Nephron (organoid): ENCODE results near the gene UBE2F.
"Not testable (repeated sequence)": the region's sequence is repeated elsewhere in the genome, so short reads cannot be mapped to it uniquely, and the experiment has no call there.

Source experiments
- H3K27ac Mint-ChIP-seq, 3 experiments: 2 replicates each; pipeline ENCODE4 v1.8.0; 2020; ENCODE audit warnings: mixed read lengths in 3 of 3, mild to moderate bottlenecking in 2 of 3, moderate library complexity in 1 of 3
- H3K27me3 Mint-ChIP-seq: 2 replicates; pipeline ENCODE4 v1.8.0; 2021; ENCODE audit warnings: low read depth, mild to moderate bottlenecking, moderate library complexity, mixed read lengths
- H3K36me3 Mint-ChIP-seq: 2 replicates; pipeline ENCODE4 v1.8.0; 2020; ENCODE audit warnings: low read depth, mixed read lengths
- H3K4me1 Mint-ChIP-seq: 2 replicates; pipeline ENCODE4 v1.8.0; 2020; ENCODE audit warnings: mixed read lengths
- H3K4me3 Mint-ChIP-seq, 3 experiments: 2 replicates each; pipeline ENCODE4 v1.8.0; 2020; ENCODE audit warnings: mild to moderate bottlenecking in 3 of 3, mixed read lengths in 3 of 3, moderate library complexity in 2 of 3
- H3K9me3 Mint-ChIP-seq: 2 replicates; pipeline ENCODE4 v1.8.0; 2020; ENCODE audit warnings: mixed read lengths
- CTCF ChIP-seq, 3 experiments: fragments of 200-600 bp; sonication (generic); IDR thresholded peaks; one replicate each; pipeline ENCODE4 v1.5.0; 2021; ENCODE audit warnings: antibody characterized with exemption in 3 of 3; ENCODE audit not compliant: unreplicated experiment in 3 of 3

Gene UBE2F

GRCh38 chr2:237940828-237941227, 26.0 kb upstream of the UBE2F start:
- Mint-ChIP-seq H3K4me3 (no peak overlapping the region), H3K27ac (no peak overlapping the region), H3K36me3 (no peaks in the 10 kb centered on the region), H3K4me1 (peaks cover 2% of the 10 kb centered on the region), H3K9me3 (peaks cover 13% of the 10 kb centered on the region), H3K27me3 (peaks cover 6% of the 10 kb centered on the region)
- TF ChIP-seq CTCF (IDR thresholded peaks at IDR 0.05; ENCODE audit: unreplicated experiment in 3 of 3), result no peak

GRCh38 chr2:237941239-237941638, 25.6 kb upstream of the UBE2F start:
- Mint-ChIP-seq H3K9me3 (peaks cover 16% of the 10 kb centered on the region), H3K27ac (no peak overlapping the region), H3K27me3 (peaks cover 6% of the 10 kb centered on the region), H3K36me3 (no peaks in the 10 kb centered on the region), H3K4me3 (no peak overlapping the region), H3K4me1 (no peaks in the 10 kb centered on the region)
- TF ChIP-seq CTCF (IDR thresholded peaks at IDR 0.05; ENCODE audit: unreplicated experiment in 3 of 3), result no peak

GRCh38 chr2:237942513-237942899, 24.3 kb upstream of the UBE2F start:
- Mint-ChIP-seq H3K27ac (no peak overlapping the region), H3K9me3 (peaks cover 23% of the 10 kb centered on the region), H3K36me3 (peaks cover 3% of the 10 kb centered on the region), H3K4me3 (no peak overlapping the region), H3K4me1 (no peaks in the 10 kb centered on the region), H3K27me3 (peaks cover 12% of the 10 kb centered on the region)
- no peak for TF ChIP-seq CTCF (IDR thresholded peaks at IDR 0.05; ENCODE audit: unreplicated experiment in 3 of 3)

- Mint-ChIP-seq H3K9me3 (peaks cover 24% of the 10 kb centered on the region), H3K27ac (no peak overlapping the region), H3K36me3 (peaks cover 3% of the 10 kb centered on the region), H3K27me3 (peaks cover 16% of the 10 kb centered on the region), H3K4me3 (no peak overlapping the region), H3K4me1 (no peaks in the 10 kb centered on the region)
- no peak for TF ChIP-seq CTCF (IDR thresholded peaks at IDR 0.05; ENCODE audit: unreplicated experiment in 3 of 3)
These were observed 23.3 kb upstream of the UBE2F start for GRCh38 chr2:237943395-237944094.

GRCh38 chr2:237944302-237944701, 22.5 kb upstream of the UBE2F start:
- Mint-ChIP-seq H3K27me3 (peaks cover 17% of the 10 kb centered on the region), H3K4me3 (no peak overlapping the region), H3K4me1 (no peaks in the 10 kb centered on the region), H3K9me3 (peaks cover 27% of the 10 kb centered on the region), H3K27ac (no peak overlapping the region), H3K36me3 (peaks cover 3% of the 10 kb centered on the region)
- no peak for TF ChIP-seq CTCF (IDR thresholded peaks at IDR 0.05; ENCODE audit: unreplicated experiment in 3 of 3)

GRCh38 chr2:237946423-237946822, 20.4 kb upstream of the UBE2F start:
- TF ChIP-seq CTCF (IDR thresholded peaks at IDR 0.05; ENCODE audit: unreplicated experiment in 3 of 3), result no peak
- H3K9me3 Mint-ChIP-seq, result peaks cover 27% of the 10 kb centered on the region

GRCh38 chr2:237951354-237951753, 15.5 kb upstream of the UBE2F start:
- not testable (repeated sequence) for H3K4me1 Mint-ChIP-seq
- Mint-ChIP-seq H3K27me3 (peaks cover 41% of the 10 kb centered on the region), H3K9me3 (peaks cover 11% of the 10 kb centered on the region)

More at GRCh38 chr2:237946423-237946822, 20.4 kb upstream of the UBE2F start:
- H3K36me3 Mint-ChIP-seq, result peaks cover 3% of the 10 kb centered on the region
- H3K27ac Mint-ChIP-seq, result no peak overlapping the region
- no peak overlapping the region for H3K4me3 Mint-ChIP-seq
- peaks cover 19% of the 10 kb centered on the region for H3K27me3 Mint-ChIP-seq
- no peaks in the 10 kb centered on the region for H3K4me1 Mint-ChIP-seq

More at GRCh38 chr2:237951354-237951753, 15.5 kb upstream of the UBE2F start:
- H3K4me3 Mint-ChIP-seq, H3K36me3 Mint-ChIP-seq, H3K27ac Mint-ChIP-seq: not testable (repeated sequence)
